22Rv1 (cell line): ENCODE data around the gene TC2N.

ENCODE experiments used
- CTCF ChIP-seq: fragments of 450-650 bp; IDR thresholded peaks from 2 replicates; pipeline ENCODE4 v1.5.1; 2017; ENCODE audit warnings: mild to moderate bottlenecking
- ZFX ChIP-seq: fragments of 450-650 bp; IDR thresholded peaks from 2 replicates; pipeline ENCODE4 v1.6.1; 2017; ENCODE audit warnings: antibody characterized with exemption, borderline replicate concordance

GRCh38 chr14:91891101-91891500 is 23.8 kb upstream of the TC2N start:
- no peak for TF ChIP-seq CTCF
- TF ChIP-seq ZFX: no peak
